ENCODE measurements around the gene KRTAP5-3. TPM values are rescaled to one million over a fixed set of nuclear protein-coding genes. Genes with fewer than 3 reads are reported as not detected.

The KRTAP5-3 gene
- total and polyA plus RNA-seq, 9 of the 15 experiments (the other 6 are each of a cell fraction or from before 2014, with no cell fraction given) = not detected

DNA sequence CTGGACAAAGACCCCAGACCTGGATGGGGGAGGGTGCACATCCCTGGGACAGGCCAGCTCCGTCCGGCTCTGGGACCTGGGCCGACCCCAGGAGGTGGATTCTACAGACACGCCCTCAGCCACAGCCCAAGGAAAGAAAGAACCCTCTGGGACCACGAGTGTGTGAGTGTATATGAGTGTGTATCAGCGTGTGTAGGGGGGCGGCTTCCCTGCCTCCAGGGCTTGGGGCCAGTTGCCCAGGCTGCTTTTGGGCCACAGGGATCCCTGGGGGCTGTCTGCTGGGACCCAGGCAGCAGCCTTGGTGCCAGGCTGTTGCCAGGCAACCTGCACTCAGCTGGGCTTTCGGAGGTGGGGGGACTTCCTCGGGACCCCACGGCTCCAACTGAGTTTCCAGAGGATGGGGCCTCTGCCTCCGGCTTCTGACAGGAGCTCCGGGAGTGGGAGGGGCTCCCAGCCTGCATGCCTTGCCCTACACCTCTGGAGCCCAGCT is 45.1 kb downstream of the KRTAP5-3 start:
- peaks cover 3% of the 10 kb centered on the region for H3K9me1 ChIP-seq (ENCODE audit: control insufficient read depth, insufficient read depth, low read length)
- FAIRE-seq (no peak), DNase-seq (ENCODE audit: extremely low read depth in 1 of 4, low spot score in 3 of 4) (no peak), ATAC-seq (no peak)
- in situ Hi-C loops (cut with MboI) = no loop called here
- no peak overlapping the region for H3K27ac ChIP-seq (ENCODE audit: extremely low read depth, low read depth, low read length)
- no peak overlapping the region for H3K4me2 ChIP-seq (ENCODE audit: insufficient read depth, low read length)
- ChIA-PET POLR2A (no interaction called here), CTCF (ENCODE audit: low intra/inter-chr PET ratio) (no interaction called here)
- H3K9me3 ChIP-seq (replicated peaks; ENCODE audit: control insufficient read depth, insufficient read depth, low read depth, low read length) = no peaks in the 10 kb centered on the region
- peaks cover 0 to 63% of the 10 kb centered on the region in 2 experiments; a peak in 3 of 5 replicates for H3K4me1 ChIP-seq (replicated peaks in 1 of 2; ENCODE audit: control insufficient read depth in 2 of 2, insufficient read depth in 2 of 2, low read length in 2 of 2)
- BruUV-seq (replicated peaks) = no TSS peak
- H2AFZ ChIP-seq (ENCODE audit: low read depth, low read length) = no peak overlapping the region
- H3K9ac ChIP-seq (ENCODE audit: insufficient read depth in 1 of 2, low read depth in 2 of 2, low read length in 2 of 2) = no peak overlapping the region
- TF ChIP-seq ZNF165 (CRISPR knock-in tag; IDR thresholded peaks at IDR 0.05; ENCODE audit: borderline replicate concordance) = no peak
- TF ChIP-seq, protein P1, sequence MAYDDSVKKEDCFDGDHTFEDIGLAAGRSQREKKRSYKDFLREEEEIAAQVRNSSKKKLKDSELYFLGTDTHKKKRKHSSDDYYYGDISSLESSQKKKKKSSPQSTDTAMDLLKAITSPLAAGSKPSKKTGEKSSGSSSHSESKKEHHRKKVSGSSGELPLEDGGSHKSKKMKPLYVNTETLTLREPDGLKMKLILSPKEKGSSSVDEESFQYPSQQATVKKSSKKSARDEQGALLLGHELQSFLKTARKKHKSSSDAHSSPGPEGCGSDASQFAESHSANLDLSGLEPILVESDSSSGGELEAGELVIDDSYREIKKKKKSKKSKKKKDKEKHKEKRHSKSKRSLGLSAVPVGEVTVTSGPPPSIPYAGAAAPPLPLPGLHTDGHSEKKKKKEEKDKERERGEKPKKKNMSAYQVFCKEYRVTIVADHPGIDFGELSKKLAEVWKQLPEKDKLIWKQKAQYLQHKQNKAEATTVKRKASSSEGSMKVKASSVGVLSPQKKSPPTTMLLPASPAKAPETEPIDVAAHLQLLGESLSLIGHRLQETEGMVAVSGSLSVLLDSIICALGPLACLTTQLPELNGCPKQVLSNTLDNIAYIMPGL (CRISPR knock-in tag; IDR thresholded peaks at IDR 0.05) = no peak
- TF ChIP-seq ATF7 (IDR thresholded peaks at IDR 0.05) = no peak
- TF ChIP-seq JUNB (CRISPR knock-in tag; conservative IDR thresholded peaks at IDR 0.05) = no peak
- TF ChIP-seq KAT7 (CRISPR knock-in tag; IDR thresholded peaks at IDR 0.05; ENCODE audit: borderline replicate concordance) = no peak
- no peak for TF ChIP-seq RFX1 (IDR thresholded peaks at IDR 0.05)
- TF ChIP-seq ESRRB (CRISPR knock-in tag; IDR thresholded peaks at IDR 0.05; ENCODE audit: borderline replicate concordance) = no peak
- TF ChIP-seq HDAC3 (IDR thresholded peaks at IDR 0.05; ENCODE audit: borderline replicate concordance, partially characterized antibody) = no peak
- intact Hi-C loops (cut with micrococcal nuclease) = no loop called here
- no peaks in the 10 kb centered on the region for H3K79me2 ChIP-seq (ENCODE audit: control insufficient read depth, insufficient read depth, low read length)
- H3K27me3 ChIP-seq (ENCODE audit: control insufficient read depth in 2 of 2, insufficient read depth in 2 of 2, low read length in 2 of 2) = peaks cover 0 to 48% of the 10 kb centered on the region in 2 experiments; a peak in 2 of 5 replicates
- no peak overlapping the region for H3K4me3 ChIP-seq
- peaks cover 49% of the 10 kb centered on the region for H4K20me1 ChIP-seq (replicated peaks; ENCODE audit: control insufficient read depth, insufficient read depth, low read length)
- WGBS (ENCODE audit: insufficient coverage, low coverage, missing lambda C conversion rate) = 17% methylated on average over 8 of the region's 12 CpGs
- no peaks in the 10 kb centered on the region for H3K36me3 ChIP-seq (ENCODE audit: control insufficient read depth, insufficient read depth, low read length)

Data from K562 (cell line).